Measurements from ENCODE around the gene ANKS1B. TPM values are rescaled to one million over a fixed set of nuclear protein-coding genes. Genes with fewer than 3 reads are reported as not detected.

Gene ANKS1B
- total RNA-seq, 1 experiment from 2014 or later = 9.7 TPM

- no TSS peak for BruUV-seq (replicated peaks)
- no peak for DNase-seq (ENCODE audit: low read depth, low spot score)
- CTCF ChIA-PET = no interaction called here
- POLR2A ChIA-PET = no interaction called here
- Histone ChIP-seq H3K27me3 (ENCODE audit: control insufficient read depth, insufficient read depth, low read length) (no peaks in the 10 kb centered on the region), H3K27ac (ENCODE audit: low read length) (no peak overlapping the region), H3K36me3 (ENCODE audit: control insufficient read depth, insufficient read depth, low read length) (no peaks in the 10 kb centered on the region), H3K4me1 (ENCODE audit: control insufficient read depth, insufficient read depth, low read length) (no peaks in the 10 kb centered on the region), H3K9me3 (ENCODE audit: control insufficient read depth, insufficient read depth, low read depth, low read length) (no peaks in the 10 kb centered on the region), H3K4me3 (ENCODE audit: low read depth in 2 of 2, low read length in 2 of 2) (no peak overlapping the region)
- TF ChIP-seq, protein P1, sequence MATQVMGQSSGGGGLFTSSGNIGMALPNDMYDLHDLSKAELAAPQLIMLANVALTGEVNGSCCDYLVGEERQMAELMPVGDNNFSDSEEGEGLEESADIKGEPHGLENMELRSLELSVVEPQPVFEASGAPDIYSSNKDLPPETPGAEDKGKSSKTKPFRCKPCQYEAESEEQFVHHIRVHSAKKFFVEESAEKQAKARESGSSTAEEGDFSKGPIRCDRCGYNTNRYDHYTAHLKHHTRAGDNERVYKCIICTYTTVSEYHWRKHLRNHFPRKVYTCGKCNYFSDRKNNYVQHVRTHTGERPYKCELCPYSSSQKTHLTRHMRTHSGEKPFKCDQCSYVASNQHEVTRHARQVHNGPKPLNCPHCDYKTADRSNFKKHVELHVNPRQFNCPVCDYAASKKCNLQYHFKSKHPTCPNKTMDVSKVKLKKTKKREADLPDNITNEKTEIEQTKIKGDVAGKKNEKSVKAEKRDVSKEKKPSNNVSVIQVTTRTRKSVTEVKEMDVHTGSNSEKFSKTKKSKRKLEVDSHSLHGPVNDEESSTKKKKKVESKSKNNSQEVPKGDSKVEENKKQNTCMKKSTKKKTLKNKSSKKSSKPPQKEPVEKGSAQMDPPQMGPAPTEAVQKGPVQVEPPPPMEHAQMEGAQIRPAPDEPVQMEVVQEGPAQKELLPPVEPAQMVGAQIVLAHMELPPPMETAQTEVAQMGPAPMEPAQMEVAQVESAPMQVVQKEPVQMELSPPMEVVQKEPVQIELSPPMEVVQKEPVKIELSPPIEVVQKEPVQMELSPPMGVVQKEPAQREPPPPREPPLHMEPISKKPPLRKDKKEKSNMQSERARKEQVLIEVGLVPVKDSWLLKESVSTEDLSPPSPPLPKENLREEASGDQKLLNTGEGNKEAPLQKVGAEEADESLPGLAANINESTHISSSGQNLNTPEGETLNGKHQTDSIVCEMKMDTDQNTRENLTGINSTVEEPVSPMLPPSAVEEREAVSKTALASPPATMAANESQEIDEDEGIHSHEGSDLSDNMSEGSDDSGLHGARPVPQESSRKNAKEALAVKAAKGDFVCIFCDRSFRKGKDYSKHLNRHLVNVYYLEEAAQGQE (IDR thresholded peaks at IDR 0.05; ENCODE audit: insufficient read depth in 1 of 2, low read depth in 2 of 2, low read length in 1 of 2) = no peak
- no peak for TF ChIP-seq SIN3A (IDR thresholded peaks at IDR 0.05; ENCODE audit: borderline replicate concordance, insufficient read depth, low read depth, low read length)
- no peak for TF ChIP-seq CTCF (IDR thresholded peaks at IDR 0.05)
- in situ Hi-C loops (cut with HindIII; ENCODE audit: low pct_unique_long_range_greater_than_20kb, low sequenced_read_pairs) (no loop called here), intact Hi-C loops (cut with micrococcal nuclease; ENCODE audit: unreplicated experiment) (no loop called here)
- ATAC-seq = no peak
These were observed 1246.7 kb downstream of the ANKS1B start for GRCh38 chr12:98738002-98738401.

- H3K27ac ChIP-seq (ENCODE audit: low read length) = no peak overlapping the region
- intact Hi-C loops (cut with micrococcal nuclease; ENCODE audit: unreplicated experiment) (no loop called here), in situ Hi-C loops (cut with HindIII; ENCODE audit: low pct_unique_long_range_greater_than_20kb, low sequenced_read_pairs) (no loop called here)
- H3K4me1 ChIP-seq (ENCODE audit: control insufficient read depth, insufficient read depth, low read length) = no peaks in the 10 kb centered on the region
- BruUV-seq (replicated peaks) = no TSS peak
- no peaks in the 10 kb centered on the region for H3K27me3 ChIP-seq (ENCODE audit: control insufficient read depth, insufficient read depth, low read length)
- no peaks in the 10 kb centered on the region for H3K36me3 ChIP-seq (ENCODE audit: control insufficient read depth, insufficient read depth, low read length)
- no peak for DNase-seq (ENCODE audit: low read depth, low spot score)
- TF ChIP-seq SIN3A (IDR thresholded peaks at IDR 0.05; ENCODE audit: borderline replicate concordance, insufficient read depth, low read depth, low read length) (no peak), TCF7L2 (IDR thresholded peaks at IDR 0.05; ENCODE audit: low read depth, low read length) (no peak), CTCF (IDR thresholded peaks at IDR 0.05) (no peak), POLR2AphosphoS5 (IDR thresholded peaks at IDR 0.05; ENCODE audit: low read depth, low read length) (no peak)
- TF ChIP-seq, protein P1 (IDR thresholded peaks at IDR 0.05; ENCODE audit: insufficient read depth in 1 of 2, low read depth in 2 of 2, low read length in 1 of 2) = no peak
- no peaks in the 10 kb centered on the region for H3K9me3 ChIP-seq (ENCODE audit: control insufficient read depth, insufficient read depth, low read depth, low read length)
- ATAC-seq = no peak
- POLR2A ChIA-PET = no interaction called here
- H3K4me3 ChIP-seq (ENCODE audit: low read depth in 2 of 2, low read length in 2 of 2) = no peak overlapping the region
- CTCF ChIA-PET = no interaction called here
These were observed 1247.4 kb downstream of the ANKS1B start for GRCh38 chr12:98737322-98737712.
